HCT116 (cell line): ENCODE data around the gene OVOL3. TPM values are rescaled to one million over a fixed set of nuclear protein-coding genes. Genes with fewer than 3 reads are reported as not detected.

Experiments
- ATAC-seq: fragments of 200-7000 bp; cut with Tn5 transposase; 2 replicates; pipeline ENCODE4 v1.9.1; 2020; ENCODE audit warnings: mild to moderate bottlenecking, moderate library complexity
- BruUV-seq: library from RNA; stranded (reverse); fragments of 400-500 nt; replicated peaks from 2 replicates; lab custom pipeline; 2021; lab: Mats Ljungman, UMichigan
- CTCF ChIA-PET: fragments of 300-600 bp; sonication (Branson Sonifier 250); formaldehyde crosslinking; loops from one replicate; lab custom pipeline; 2021; ENCODE audit warnings: antibody characterized with exemption; lab: Charles Lee
- POLR2A ChIA-PET: fragments of 300-600, 350-600 bp; sonication (Branson Sonifier 250); formaldehyde crosslinking; loops from one replicate; lab custom pipeline; 2021; ENCODE audit warnings: antibody characterized with exemption; lab: Charles Lee
- RAD21 ChIA-PET, 2 experiments: fragments of 300-600 bp; sonication (Branson Sonifier 250); formaldehyde crosslinking; loops; one replicate each; lab custom pipeline; 2023; ENCODE audit warnings: low total read pairs in 2 of 2; ENCODE audit not compliant: uncharacterized antibody in 2 of 2, unreplicated experiment in 2 of 2, low non-redundant PET in 1 of 2; lab: Charles Lee
- DNase-seq: peaks from one replicate; pipeline ENCODE4 v3.0.0-alpha.2; 2010; ENCODE audit warnings: low read depth, low spot score
- H2AFZ ChIP-seq: fragments of 200-600 bp; shearing (Covaris generic), sonication (generic); 2 replicates; pipeline ENCODE4 v1.6.1; 2017; ENCODE audit warnings: low read depth, mixed run types, mixed read lengths, antibody characterized with exemption, low read length; ENCODE audit not compliant: poor library complexity, severe bottlenecking
- H3K27ac ChIP-seq: 2 replicates; pipeline ENCODE4 v1.5.1; 2012; ENCODE audit warnings: low read depth, low read length
- H3K27me3 ChIP-seq: fragments of 200-600 bp; sonication (generic); 2 replicates; pipeline ENCODE4 v1.6.1; 2016; ENCODE audit warnings: mixed run types, low read length, mixed read lengths; ENCODE audit not compliant: insufficient read depth
- H3K36me3 ChIP-seq, 2 experiments: fragments of 200-500 bp in 1 of 2; fragments of 200-600 bp in 1 of 2; sonication (Bioruptor generic) in 1 of 2; sonication (generic) in 1 of 2; 2 replicates each; pipeline versions ENCODE4 v1.5.1 to v1.6.1; 2014 to 2016; ENCODE audit warnings: low read length in 2 of 2, inconsistent platforms in 1 of 2, mixed read lengths in 1 of 2, mixed run types in 1 of 2; ENCODE audit not compliant: insufficient read depth in 2 of 2, control insufficient read depth in 1 of 2
- H3K4me1 ChIP-seq, 2 experiments: fragments of 200-600 bp in 1 of 2; sonication (generic) in 1 of 2; 2 replicates each; pipeline versions ENCODE4 v1.5.1 to v1.6.1; 2012 to 2017; ENCODE audit warnings: low read length in 2 of 2, inconsistent platforms in 1 of 2, mild to moderate bottlenecking in 1 of 2, mixed read lengths in 1 of 2, mixed run types in 1 of 2, moderate library complexity in 1 of 2; ENCODE audit not compliant: insufficient read depth in 2 of 2, control insufficient read depth in 1 of 2
- H3K4me2 ChIP-seq: fragments of 200-600 bp; sonication (generic); 2 replicates; pipeline ENCODE4 v1.6.1; 2017; ENCODE audit warnings: mixed run types, low read length, mixed read lengths
- H3K4me3 ChIP-seq, 2 experiments: fragments of 200-600 bp in 1 of 2; sonication (generic) in 1 of 2; replicated peaks in 1 of 2; 2 replicates each; pipeline ENCODE4 v1.5.1; 2011 to 2016; ENCODE audit warnings: low read length in 2 of 2, control low read depth in 1 of 2, low read depth in 1 of 2, mild to moderate bottlenecking in 1 of 2, mixed read lengths in 1 of 2, mixed run types in 1 of 2
- H3K79me2 ChIP-seq: fragments of 200-600 bp; sonication (generic); 2 replicates; pipeline ENCODE4 v1.6.1; 2017; ENCODE audit warnings: mild to moderate bottlenecking, mixed run types, low read length, moderate library complexity, mixed read lengths; ENCODE audit not compliant: insufficient read depth
- H3K9ac ChIP-seq: fragments of 200-600 bp; sonication (generic); 2 replicates; pipeline ENCODE4 v1.6.1; 2016; ENCODE audit warnings: low read length, mixed read lengths
- H3K9me2 ChIP-seq: fragments of 200-600 bp; sonication (generic), shearing (Covaris generic); 2 replicates; pipeline ENCODE4 v1.6.1; 2017; ENCODE audit warnings: mixed run types, mild to moderate bottlenecking, moderate library complexity; ENCODE audit not compliant: insufficient read depth
- H3K9me3 ChIP-seq, 2 experiments: fragments of 200-500 bp in 1 of 2; fragments of 200-600 bp in 1 of 2; sonication (Bioruptor generic) in 1 of 2; sonication (generic) in 1 of 2; 2 replicates each; pipeline ENCODE4 v1.6.1; 2014 to 2017; ENCODE audit warnings: low read length in 2 of 2, mixed read lengths in 2 of 2, inconsistent platforms in 1 of 2, low read depth in 1 of 2, mild to moderate bottlenecking in 1 of 2, mixed run types in 1 of 2, moderate library complexity in 1 of 2; ENCODE audit not compliant: control insufficient read depth in 1 of 2, insufficient read depth in 1 of 2
- H4K20me1 ChIP-seq: fragments of 200-600 bp; sonication (generic), shearing (Covaris generic); 2 replicates; pipeline ENCODE4 v1.6.1; 2017; ENCODE audit warnings: mixed run types, mild to moderate bottlenecking, moderate library complexity; ENCODE audit not compliant: insufficient read depth
- CBX3 ChIP-seq: IDR thresholded peaks from 2 replicates; pipeline ENCODE4 v1.6.1; 2012; ENCODE audit warnings: low read depth
- CEBPB ChIP-seq: IDR thresholded peaks from 2 replicates; pipeline ENCODE4 v1.6.1; 2012; ENCODE audit warnings: low read depth
- EZH2 ChIP-seq: fragments of 200-600 bp; sonication (generic); IDR thresholded peaks from 2 replicates; pipeline ENCODE4 v1.6.1; 2017; ENCODE audit warnings: antibody characterized with exemption, mixed run types
- POLR2A ChIP-seq: IDR thresholded peaks from 2 replicates; pipeline ENCODE4 v1.7.0; 2011; ENCODE audit warnings: borderline replicate concordance; ENCODE audit not compliant: insufficient read depth, insufficient read length; ENCODE audit errors: extremely low read depth
- POLR2AphosphoS5 ChIP-seq: IDR thresholded peaks from 2 replicates; pipeline ENCODE4 v1.6.1; 2011; ENCODE audit warnings: mild to moderate bottlenecking, low read depth, low read length, moderate library complexity
- SIN3A ChIP-seq: IDR thresholded peaks from 2 replicates; pipeline ENCODE4 v1.6.1; 2012; ENCODE audit warnings: low read depth
- YY1 ChIP-seq: IDR thresholded peaks from 2 replicates; pipeline ENCODE4 v1.6.1; 2011; ENCODE audit warnings: low read length, low read depth, moderate library complexity, mild to moderate bottlenecking; ENCODE audit not compliant: insufficient replicate concordance; ENCODE audit errors: extremely low read depth
- intact Hi-C: fragments of 100-400 bp; cut with micrococcal nuclease; formaldehyde crosslinking; loops from 2 replicates; pipeline ENCODE4 v1.10.0; 2022
- total RNA-seq: library from RNA; stranded (reverse); gene quantifications from one replicate; pipeline ENCODE4 v1.2.1, GENCODE V29; 2021; ENCODE audit not compliant: unreplicated experiment
- TF ChIP-seq, protein P1 (sequence below): IDR thresholded peaks from 2 replicates; pipeline ENCODE4 v1.6.1; 2011; ENCODE audit warnings: mild to moderate bottlenecking, low read length, moderate library complexity; ENCODE audit not compliant: insufficient replicate concordance; ENCODE audit errors: extremely low read depth
- TF ChIP-seq, protein P2 (sequence below): IDR thresholded peaks from 2 replicates; pipeline ENCODE4 v1.6.1; 2012
- TF ChIP-seq, protein P3 (sequence below): IDR thresholded peaks from 2 replicates; pipeline ENCODE4 v1.6.1; 2012
- TF ChIP-seq, protein P4 (sequence below): IDR thresholded peaks from 2 replicates; pipeline ENCODE4 v1.6.1; 2012; ENCODE audit warnings: low read depth

OVOL3 gene
- total RNA-seq, 1 experiment from 2014 or later, result not detected

DNA sequence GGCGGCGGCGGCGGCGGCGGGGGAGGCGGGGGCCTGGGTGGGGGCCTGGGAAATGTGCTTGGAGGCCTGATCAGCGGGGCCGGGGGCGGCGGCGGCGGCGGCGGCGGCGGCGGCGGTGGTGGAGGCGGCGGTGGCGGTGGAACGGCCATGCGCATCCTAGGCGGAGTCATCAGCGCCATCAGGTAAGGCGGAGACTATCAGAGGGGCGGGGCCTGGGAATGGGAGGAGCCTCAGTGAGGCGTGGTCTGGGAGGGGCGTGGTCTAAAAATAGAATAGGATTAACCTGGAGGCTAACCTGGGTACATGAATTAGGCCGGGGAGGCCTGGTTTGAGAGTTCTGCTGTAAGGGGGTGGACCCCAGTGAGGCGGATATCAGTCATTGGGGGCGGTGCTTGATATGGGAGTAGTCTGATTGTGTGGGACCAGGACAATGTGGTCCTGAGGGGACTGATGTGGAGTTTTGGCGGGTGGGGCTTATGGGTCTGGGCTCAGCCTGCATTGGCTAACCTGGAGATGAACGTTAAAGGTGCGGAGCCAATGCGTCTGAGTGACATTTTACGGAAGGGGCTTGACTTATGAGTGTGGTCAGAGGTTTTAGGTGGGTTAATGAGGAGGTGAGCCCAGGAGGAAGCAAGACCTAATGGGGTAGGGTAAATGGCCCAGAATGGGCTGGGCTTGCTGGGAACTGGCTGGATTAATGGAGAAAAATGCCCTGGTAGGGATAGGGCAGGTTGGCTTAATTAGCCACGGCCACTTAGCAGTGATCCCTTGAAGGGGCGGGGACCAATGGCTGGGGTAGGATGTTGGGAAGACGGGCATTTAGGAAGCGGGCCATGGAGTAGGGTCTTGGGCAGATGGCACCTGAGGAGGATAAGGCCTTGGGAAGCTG lies 30.3 kb downstream of the OVOL3 start (continued):
- TF ChIP-seq, protein P1, sequence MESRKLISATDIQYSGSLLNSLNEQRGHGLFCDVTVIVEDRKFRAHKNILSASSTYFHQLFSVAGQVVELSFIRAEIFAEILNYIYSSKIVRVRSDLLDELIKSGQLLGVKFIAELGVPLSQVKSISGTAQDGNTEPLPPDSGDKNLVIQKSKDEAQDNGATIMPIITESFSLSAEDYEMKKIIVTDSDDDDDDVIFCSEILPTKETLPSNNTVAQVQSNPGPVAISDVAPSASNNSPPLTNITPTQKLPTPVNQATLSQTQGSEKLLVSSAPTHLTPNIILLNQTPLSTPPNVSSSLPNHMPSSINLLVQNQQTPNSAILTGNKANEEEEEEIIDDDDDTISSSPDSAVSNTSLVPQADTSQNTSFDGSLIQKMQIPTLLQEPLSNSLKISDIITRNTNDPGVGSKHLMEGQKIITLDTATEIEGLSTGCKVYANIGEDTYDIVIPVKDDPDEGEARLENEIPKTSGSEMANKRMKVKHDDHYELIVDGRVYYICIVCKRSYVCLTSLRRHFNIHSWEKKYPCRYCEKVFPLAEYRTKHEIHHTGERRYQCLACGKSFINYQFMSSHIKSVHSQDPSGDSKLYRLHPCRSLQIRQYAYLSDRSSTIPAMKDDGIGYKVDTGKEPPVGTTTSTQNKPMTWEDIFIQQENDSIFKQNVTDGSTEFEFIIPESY, result no peak
- peak; percentile 36 for TF ChIP-seq YY1

DNA sequence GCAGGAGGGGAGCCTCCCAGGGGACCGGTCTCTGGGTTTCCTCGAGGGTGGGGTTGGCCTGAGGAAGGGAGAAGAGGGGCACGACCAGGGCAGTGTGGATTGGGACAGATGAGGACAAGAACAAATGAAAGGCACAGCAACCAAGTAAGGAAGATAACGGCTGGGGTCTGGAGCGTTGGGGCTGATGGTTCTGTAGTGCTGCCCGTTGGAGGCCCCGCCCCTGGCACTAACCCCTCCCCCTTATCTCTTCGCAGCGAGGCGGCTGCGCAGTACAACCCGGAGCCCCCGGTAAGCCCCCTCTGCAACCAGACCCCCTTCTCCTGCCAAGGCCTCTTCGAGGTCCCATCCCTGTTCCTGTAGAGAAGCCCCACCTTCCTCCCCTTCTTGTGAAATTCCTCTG lies 31.1 kb downstream of the OVOL3 start:
- H3K36me3 ChIP-seq, result peaks cover 36 to 38% of the 10 kb centered on the region in 2 experiments
- no peaks in the 10 kb centered on the region for H3K9me3 ChIP-seq
- peaks cover 47% of the 10 kb centered on the region for H3K79me2 ChIP-seq
- peaks cover 6% of the 10 kb centered on the region; the same call in 1 of the 2 replicates for H4K20me1 ChIP-seq
- ChIA-PET POLR2A (no interaction called here), CTCF (no interaction called here), RAD21 (no interaction called here)
- H3K27me3 ChIP-seq, result no peaks in the 10 kb centered on the region
- intact Hi-C loops, result no loop called here
- H3K4me3 ChIP-seq, result peak overlapping the region; percentile 71 to 94; a peak in 3 of 4 replicates
- peak overlapping the region; percentile 96 for H3K4me2 ChIP-seq
- ATAC-seq (no peak), DNase-seq (no peak)
- peak overlapping the region; percentile 66; the same call in 1 of the 2 replicates for H3K27ac ChIP-seq
- H2AFZ ChIP-seq, result no peak overlapping the region
- no peaks in the 10 kb centered on the region for H3K9me2 ChIP-seq
- BruUV-seq, result no TSS peak
- TF ChIP-seq, protein P2, sequence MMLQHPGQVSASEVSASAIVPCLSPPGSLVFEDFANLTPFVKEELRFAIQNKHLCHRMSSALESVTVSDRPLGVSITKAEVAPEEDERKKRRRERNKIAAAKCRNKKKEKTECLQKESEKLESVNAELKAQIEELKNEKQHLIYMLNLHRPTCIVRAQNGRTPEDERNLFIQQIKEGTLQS, result no peak
- TF ChIP-seq CBX3 (no peak), SIN3A (no peak), POLR2AphosphoS5 (no peak), EZH2 (no peak), POLR2A (no peak), CEBPB (no peak)
- TF ChIP-seq, protein P3, sequence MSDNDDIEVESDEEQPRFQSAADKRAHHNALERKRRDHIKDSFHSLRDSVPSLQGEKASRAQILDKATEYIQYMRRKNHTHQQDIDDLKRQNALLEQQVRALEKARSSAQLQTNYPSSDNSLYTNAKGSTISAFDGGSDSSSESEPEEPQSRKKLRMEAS, result no peak
- TF ChIP-seq, protein P4, sequence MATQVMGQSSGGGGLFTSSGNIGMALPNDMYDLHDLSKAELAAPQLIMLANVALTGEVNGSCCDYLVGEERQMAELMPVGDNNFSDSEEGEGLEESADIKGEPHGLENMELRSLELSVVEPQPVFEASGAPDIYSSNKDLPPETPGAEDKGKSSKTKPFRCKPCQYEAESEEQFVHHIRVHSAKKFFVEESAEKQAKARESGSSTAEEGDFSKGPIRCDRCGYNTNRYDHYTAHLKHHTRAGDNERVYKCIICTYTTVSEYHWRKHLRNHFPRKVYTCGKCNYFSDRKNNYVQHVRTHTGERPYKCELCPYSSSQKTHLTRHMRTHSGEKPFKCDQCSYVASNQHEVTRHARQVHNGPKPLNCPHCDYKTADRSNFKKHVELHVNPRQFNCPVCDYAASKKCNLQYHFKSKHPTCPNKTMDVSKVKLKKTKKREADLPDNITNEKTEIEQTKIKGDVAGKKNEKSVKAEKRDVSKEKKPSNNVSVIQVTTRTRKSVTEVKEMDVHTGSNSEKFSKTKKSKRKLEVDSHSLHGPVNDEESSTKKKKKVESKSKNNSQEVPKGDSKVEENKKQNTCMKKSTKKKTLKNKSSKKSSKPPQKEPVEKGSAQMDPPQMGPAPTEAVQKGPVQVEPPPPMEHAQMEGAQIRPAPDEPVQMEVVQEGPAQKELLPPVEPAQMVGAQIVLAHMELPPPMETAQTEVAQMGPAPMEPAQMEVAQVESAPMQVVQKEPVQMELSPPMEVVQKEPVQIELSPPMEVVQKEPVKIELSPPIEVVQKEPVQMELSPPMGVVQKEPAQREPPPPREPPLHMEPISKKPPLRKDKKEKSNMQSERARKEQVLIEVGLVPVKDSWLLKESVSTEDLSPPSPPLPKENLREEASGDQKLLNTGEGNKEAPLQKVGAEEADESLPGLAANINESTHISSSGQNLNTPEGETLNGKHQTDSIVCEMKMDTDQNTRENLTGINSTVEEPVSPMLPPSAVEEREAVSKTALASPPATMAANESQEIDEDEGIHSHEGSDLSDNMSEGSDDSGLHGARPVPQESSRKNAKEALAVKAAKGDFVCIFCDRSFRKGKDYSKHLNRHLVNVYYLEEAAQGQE, result no peak
- H3K4me1 ChIP-seq, result peaks cover 30 to 37% of the 10 kb centered on the region in 2 experiments
- peak overlapping the region; percentile 99 for H3K9ac ChIP-seq
